Cerebellar nuclear complex (tissue), 1 donor: ENCODE results near the gene MRPL51.
A peak's percentile ranks its signal among the peaks of the same experiment; 100 is the strongest.

Experiments
- DNase-seq, 2 experiments: peaks; one replicate each; lab custom pipeline; 2025; lab: John Stamatoyannopoulos, UW

MRPL51 gene

DNA sequence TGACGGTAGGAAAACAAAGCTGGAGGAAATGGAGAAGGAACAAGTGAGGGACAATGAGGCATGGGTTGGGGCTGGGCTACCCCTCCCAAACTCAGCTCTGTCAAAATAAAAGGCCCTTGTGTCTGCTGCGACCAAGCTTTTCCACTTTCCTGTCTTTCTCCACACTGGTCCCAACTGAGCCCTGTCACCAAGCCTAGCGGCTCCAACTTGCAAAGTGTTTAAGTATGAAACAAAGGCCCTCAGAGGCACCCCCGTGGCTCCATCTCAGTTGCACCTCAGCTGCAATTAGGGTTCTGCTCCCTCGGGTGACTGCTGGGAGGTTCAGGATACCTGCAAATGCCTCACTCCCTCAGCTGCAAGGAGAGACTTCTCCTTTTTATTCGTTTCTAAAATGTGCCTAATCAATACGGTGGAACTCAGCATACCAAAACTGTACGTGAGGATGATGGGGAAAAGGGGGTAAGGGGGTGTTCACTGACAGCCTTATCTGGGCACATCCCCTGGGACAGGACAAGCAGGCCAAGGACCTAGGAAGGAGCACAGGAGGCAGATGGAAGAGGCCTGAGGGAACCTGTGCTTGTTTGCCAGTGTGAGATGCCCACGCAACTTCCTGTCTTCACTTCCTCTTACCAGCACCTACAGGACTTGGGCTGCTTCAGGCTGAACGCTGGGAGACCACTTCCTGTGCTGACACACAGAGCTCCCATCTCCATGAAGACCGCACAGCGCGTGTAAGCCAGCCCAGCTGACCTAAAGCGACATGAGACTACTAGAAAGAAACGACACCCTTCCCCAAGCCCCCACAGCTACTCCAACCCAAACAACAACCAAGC lies 31.4 kb downstream of the MRPL51 start:
- DNase-seq, result no peak

DNA sequence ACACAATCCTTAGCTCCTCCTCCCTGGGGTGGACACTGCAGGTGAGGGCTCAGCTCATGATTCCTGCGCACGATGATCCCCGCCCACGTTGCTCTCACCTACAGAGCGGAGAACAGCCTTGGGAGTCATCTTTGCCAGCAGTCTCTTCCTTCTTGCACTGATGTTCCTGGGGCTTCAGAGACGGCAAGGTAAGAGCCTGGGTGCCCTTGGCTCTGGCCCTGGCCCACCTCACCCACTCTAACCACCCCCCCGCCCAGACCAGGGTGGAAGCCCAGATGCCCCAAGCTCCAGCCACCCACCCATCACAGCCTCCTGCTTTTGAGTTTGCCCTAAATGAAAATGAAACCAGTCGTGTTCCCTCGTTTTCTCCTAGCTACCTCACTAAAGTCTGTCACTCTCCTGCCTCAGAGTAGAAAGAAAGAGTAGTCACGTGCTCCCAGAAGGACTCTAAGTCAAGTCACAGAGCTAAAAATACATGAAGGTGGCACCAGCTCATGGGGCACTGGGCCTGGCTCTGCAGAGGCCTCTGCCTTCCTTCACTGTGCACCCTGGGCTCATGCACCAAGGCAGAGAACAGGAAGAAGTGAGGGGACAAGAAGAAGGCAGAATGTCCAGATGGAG lies 32.2 kb downstream of the MRPL51 start:
- no peak for DNase-seq

DNA sequence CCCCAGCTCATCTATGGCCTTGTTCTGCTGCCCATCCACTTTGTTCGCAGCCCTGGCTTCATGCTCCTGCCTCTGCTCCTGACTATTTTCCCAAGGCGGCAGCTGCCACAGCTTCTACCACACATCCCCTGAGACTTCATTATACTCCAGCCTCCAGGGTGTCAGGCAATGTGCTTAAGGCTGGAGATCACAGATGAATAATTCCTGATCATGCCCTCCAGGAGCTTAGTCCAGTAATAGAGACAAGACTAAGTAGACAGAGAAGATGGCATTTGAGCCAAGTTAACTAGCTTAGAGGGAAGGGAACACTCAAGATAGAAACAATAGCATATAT lies 34.1 kb downstream of the MRPL51 start:
- DNase-seq, result no peak

DNA sequence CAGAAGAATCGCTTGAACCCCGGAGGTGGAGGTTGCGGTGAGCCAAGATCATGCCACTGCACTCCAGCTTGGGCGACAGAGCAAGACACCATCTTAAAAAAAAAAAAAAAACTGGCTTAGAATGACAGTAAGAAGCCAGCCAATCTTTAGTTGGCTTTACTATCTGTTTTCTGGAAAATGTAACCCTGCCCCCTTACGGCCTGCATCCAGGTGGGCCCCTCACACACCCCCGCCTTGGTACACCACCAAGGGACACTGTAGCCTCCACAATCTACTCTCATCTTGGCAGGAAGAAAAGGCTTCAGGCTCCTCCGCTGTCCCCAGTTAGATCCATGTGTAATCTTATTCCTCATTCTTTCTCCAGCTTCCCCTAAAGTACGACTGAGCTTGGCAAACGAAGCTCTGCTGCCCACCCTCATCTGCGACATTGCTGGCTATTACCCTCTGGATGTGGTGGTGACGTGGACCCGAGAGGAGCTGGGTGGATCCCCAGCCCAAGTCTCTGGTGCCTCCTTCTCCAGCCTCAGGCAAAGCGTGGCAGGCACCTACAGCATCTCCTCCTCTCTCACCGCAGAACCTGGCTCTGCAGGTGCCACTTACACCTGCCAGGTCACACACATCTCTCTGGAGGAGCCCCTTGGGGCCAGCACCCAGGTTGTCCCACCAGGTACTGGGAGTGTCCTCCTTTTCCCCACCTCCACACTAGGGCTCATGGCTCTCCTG lies 34.6 kb downstream of the MRPL51 start:
- no peak for DNase-seq

DNA sequence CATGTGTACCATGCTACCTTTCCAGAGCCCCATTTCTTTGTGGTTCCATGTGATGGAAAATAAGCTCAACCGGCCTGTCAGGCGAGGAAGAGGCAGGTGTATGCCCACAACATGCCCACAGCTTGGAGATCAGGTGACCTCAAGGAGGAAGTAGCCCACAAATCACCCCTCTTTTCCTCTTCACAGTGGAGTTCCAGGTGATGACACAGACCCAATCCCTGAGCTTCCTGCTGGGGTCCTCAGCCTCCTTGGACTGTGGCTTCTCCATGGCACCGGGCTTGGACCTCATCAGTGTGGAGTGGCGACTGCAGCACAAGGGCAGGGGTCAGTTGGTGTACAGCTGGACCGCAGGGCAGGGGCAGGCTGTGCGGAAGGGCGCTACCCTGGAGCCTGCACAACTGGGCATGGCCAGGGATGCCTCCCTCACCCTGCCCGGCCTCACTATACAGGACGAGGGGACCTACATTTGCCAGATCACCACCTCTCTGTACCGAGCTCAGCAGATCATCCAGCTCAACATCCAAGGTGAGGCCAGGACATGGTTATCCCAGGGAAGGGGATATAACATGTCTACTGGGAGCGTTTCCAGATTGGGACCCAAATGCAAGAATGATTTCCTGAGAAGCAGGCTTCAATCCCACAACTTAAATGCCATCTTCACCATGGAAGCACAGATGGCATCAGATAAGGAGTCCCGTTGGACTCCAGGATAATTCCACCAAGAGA lies 35.7 kb downstream of the MRPL51 start:
- DNase-seq, result no peak

DNA sequence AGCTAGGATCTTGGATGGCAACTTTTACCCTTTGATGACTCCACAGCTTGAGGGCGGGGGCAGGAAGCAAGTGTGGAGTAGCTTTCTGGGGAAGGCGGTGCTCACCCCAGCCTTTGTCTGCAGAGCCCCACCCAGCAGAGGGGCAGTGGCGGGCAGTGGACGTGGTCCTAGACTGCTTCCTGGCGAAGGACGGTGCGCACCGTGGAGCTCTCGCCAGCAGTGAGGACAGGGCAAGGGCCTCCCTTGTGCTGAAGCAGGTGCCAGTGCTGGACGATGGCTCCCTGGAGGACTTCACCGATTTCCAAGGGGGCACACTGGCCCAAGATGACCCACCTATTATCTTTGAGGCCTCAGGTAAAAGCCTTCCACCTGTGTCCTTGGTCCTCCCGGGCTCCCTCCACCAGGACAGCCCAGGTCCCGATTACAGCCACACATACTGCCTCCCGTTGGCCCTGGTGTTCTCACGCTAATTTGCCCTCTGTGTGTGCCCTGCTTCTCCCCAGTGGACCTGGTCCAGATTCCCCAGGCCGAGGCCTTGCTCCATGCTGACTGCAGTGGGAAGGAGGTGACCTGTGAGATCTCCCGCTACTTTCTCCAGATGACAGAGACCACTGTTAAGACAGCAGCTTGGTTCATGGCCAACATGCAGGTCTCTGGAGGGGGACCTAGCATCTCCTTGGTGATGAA lies 40.0 kb downstream of the MRPL51 start:
- no peak for DNase-seq

DNA sequence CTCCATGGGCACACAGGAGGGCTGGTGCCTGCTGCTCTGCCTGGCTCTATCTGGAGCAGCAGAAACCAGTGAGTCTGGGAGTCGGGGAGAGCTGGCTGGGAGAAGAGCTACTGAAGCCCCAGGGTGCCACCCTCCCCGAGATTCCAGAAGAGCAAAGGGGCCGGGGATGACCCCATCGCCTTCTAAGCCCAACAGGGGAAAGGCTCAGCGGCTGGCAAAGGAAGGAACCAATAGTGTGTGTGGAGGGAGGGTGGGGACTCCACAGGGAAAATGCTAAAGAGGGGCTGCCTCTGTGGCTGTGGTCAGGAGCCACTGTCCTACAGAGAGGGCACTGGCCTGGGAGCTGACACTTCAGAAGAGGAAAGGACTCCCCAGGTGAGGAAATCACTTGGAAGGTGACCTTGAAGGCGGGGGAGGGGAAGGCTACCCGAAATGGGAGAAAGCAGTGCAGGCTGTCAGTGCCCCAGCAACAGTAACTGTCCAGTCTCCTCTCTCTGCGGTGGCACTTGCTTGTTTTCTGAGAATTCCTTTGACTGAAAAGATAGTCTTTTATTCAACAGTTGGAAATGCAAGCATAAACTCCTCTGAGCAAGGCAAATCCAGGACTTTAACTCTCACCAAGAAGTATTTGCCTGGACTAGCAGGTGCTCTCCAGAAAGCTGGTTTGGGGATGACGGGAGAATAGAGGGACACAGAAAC lies 40.7 kb downstream of the MRPL51 start:
- no peak for DNase-seq

DNA sequence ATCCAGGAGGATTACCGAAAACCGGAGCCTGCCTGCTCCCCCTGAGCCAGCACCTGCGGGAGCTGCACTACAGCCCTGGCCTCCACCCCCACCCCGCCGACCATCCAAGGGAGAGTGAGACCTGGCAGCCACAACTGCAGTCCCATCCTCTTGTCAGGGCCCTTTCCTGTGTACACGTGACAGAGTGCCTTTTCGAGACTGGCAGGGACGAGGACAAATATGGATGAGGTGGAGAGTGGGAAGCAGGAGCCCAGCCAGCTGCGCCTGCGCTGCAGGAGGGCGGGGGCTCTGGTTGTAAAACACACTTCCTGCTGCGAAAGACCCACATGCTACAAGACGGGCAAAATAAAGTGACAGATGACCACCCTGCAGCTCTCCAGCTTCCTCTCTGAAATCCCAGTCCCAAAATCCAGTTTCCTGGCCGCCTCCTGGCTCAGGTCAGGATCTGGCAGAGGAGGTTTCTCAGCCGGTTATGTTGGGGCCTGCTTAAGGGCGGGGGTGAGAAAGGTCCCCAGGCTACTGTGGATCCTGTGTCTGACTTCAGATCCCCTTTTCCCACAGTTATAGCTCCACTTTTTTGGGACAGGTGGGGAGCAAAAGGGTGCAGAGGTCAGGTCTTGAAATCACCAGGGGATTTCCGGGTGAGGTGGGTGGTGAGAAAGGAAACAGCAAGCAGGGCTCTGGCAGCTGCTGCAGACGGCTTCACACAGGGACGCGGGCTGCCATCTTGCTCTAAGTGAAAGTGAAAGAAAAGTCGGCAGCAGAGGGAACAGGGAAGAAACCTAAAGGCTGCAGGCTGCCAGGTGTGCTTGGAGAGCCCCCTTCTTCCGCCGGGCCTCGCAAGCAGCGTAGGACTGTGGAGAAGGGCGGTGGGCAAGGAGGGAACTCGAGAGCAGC lies 41.5 kb downstream of the MRPL51 start, which contains the start of gene TAPBPL:
Gene TAPBPL (plus strand): TSS at position 695 of the 897 bp plus-strand sequence. CDS start 207 bp downstream, outside the sequence.
- DNase-seq, result peak in 1 of 2 experiments; percentile 38

DNA sequence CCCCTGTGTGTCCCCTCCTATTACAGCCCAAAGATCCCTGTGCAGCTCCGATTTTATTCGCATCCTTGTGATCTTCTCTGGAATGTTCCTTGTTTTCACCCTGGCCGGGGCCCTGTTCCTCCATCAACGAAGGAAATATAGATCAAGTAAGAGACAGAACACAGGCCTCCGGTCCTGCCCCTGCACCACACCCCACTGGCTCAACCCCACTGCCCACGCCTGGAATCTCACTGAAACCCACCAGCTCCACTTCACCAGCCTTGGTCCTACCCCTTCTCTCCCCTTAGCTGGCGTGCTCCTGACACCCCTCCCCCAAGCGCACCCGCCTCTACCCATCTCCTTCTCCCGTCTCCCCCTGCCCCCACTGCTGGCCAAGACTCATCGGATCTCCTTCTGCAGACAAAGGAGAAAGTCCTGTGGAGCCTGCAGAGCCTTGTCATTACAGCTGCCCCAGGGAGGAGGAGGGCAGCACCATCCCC lies 42.2 kb downstream of the MRPL51 start:
- DNase-seq, result no peak

DNA sequence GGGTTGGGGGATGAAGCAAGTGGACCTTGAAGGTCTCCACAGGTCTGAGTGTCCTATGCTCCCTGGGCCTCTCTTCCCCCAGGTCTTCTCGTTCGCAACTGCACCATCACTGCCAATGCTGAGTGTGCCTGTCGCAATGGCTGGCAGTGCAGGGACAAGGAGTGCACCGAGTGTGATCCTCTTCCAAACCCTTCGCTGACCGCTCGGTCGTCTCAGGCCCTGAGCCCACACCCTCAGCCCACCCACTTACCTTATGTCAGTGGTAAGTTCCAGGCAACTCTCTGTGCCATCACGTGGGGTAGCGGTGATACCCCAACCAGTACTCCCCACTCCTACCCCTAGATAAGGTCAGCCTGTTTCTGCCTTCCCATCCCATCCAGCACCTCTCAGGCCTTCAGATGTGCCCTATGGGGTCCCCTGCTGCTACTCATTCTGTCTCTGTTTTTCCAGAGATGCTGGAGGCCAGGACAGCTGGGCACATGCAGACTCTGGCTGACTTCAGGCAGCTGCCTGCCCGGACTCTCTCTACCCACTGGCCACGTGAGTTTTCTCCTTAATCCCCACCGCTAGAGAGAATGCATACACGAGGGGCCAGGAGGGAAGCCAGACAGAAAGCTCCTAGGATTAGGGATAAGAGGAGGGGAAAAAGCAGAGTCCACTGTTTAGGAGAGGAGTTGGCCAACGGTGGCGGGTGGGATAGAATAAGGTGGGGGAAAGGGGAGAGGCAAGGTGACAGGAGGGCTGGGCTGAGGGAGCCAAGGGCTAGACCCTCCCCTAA lies 42.8 kb downstream of the MRPL51 start:
- no peak for DNase-seq

DNA sequence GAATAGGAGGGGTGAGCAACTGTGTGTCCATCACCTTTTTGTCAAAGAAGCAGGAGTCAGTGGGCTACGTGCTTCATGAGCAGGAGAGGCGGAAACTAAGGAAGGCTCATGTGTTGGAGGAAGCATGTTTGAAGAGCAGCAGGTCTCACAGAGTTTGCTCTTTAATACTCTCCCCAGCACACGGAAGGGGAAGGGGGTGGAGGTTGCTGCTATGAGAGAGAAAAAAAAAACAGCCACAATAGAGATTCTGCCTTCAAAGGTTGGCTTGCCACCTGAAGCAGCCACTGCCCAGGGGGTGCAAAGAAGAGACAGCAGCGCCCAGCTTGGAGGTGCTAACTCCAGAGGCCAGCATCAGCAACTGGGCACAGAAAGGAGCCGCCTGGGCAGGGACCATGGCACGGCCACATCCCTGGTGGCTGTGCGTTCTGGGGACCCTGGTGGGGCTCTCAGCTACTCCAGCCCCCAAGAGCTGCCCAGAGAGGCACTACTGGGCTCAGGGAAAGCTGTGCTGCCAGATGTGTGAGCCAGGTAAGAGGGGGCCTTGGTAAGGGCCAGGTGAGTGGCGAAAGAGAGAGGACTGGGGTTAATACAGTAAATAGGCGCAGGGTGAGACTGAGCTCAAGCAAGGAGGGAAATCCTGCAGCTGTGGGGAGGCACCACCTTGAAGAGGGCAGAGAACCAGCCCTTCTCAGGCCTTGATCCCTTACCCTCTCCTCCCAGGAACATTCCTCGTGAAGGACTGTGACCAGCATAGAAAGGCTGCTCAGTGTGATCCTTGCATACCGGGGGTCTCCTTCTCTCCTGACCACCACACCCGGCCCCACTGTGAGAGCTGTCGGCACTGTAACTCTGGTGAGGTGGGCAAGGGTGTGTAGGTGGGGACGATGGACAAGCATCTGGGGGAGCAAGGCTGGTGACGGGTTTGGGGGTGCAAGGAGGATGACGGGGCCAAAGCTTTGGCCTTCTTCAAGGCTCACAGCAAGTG lies 48.1 kb downstream of the MRPL51 start, which contains the start of gene CD27:
Gene CD27 (plus strand): TSS at position 252 of the 985 bp plus-strand sequence. CDS start 141 bp downstream, at position 393.
- no peak for DNase-seq

DNA sequence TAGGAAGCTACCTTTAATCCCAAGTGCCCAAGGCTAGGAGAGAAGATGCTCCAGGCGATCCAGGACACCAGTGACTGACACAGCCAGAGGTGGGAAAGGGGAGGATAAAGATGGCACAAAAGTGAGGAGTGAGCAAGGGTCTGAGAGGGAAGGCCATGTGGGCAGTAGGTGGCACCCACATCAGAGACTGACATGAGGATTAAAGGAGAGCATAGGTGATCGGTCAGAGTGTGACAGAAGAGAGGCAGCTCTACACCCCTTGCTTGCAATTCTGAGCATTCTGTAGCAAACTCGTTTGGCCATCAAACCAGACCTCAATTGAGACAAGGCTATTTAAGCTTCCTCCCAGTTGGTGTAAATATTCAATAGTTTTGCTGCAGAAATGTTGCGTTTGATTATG lies 49.0 kb downstream of the MRPL51 start:
- no peak for DNase-seq

DNA sequence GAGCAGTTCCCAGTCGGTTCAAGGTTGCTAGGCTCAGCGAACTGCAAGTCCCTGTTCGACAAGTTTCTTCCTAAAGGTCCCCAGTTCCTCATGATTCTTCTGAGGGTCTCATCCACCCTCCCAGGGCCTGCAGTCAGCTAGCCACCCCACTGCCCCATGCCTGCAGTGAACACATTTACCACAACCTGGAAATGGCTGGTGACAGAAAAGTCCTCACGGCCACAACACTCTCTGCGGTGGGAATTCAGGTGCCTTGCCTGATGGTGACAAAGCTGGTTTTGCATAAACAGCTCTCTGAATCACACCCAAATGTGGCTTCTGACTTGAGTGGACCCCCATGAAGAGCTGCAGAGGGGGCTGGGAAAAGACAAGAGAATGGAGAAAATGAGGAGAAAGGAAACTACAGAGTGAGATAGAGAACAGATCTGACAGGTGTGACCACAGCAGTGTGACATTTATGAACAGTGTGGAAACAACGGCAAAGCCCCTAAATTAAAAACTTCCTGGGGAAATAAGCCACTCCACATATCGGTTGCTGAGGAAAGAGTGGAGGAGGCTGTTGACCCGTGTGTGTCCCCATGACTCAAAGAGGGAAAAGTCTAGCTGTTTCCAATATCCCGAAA lies 49.6 kb downstream of the MRPL51 start:
- DNase-seq, result no peak

DNA sequence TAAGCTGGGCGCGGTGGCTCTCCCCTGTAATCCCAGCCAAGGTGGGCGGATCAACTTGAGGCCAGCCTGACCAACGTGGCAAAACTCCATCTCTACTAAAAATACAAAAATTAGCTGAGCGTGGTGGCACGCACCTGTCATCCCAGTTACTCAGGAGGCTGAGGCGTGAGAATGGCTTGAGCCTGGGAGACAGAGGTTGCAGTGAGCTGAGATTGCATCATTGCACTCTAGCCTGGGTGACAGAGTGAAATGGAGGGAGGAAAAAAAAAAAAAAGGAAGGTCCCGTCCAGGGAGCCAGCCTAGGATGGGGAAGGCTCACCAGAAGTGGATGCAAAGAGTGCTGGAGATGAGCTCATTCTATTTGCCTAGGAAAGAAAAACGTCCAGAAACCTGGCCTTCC lies 50.2 kb downstream of the MRPL51 start:
- no peak for DNase-seq
